HepG2 (cell line): ENCODE measurements around the gene HUNK. TPM values are rescaled to one million over a fixed set of nuclear protein-coding genes. Genes with fewer than 3 reads are reported as not detected.
"Not testable (repeated sequence)": the region's sequence is repeated elsewhere in the genome, so short reads cannot be mapped to it uniquely, and the experiment has no call there.

Source experiments
- ATAC-seq: fragments of 200-7000 bp; cut with Tn5 transposase; 3 replicates; pipeline ENCODE4 v1.9.1; 2020; ENCODE audit warnings: mild to moderate bottlenecking, moderate library complexity
- BruUV-seq: library from RNA; stranded (reverse); fragments of 400-500 nt; replicated peaks from 2 replicates; lab custom pipeline; 2021; lab: Mats Ljungman, UMichigan
- CTCF ChIA-PET: fragments of 300-600 bp; formaldehyde crosslinking; extraction: SDS; loops from one replicate; lab custom pipeline; 2021; ENCODE audit warnings: low total read pairs, inconsistent platforms, low intra/inter-chr PET ratio; lab: Yijun Ruan, JAX
- POLR2A ChIA-PET: fragments of 350-600 bp; sonication (Branson Sonifier 250); formaldehyde crosslinking; loops from one replicate; lab custom pipeline; 2020; ENCODE audit warnings: antibody characterized with exemption, inconsistent platforms; lab: Yijun Ruan, JAX
- DNase-seq: peaks from one replicate; pipeline ENCODE4 v3.0.0-alpha.2; 2015; ENCODE audit warnings: low spot score
- FAIRE-seq: peaks from 3 replicates; lab custom pipeline; 2011; peaks lifted over from hg19 to GRCh38; lab: Jason Lieb, UNC
- H2AFZ ChIP-seq: one replicate; pipeline ENCODE4 v1.6.1; 2011; ENCODE audit warnings: low read length, inconsistent platforms
- H3K27ac ChIP-seq: fragments of 300-600 bp; 3 replicates; pipeline ENCODE4 v1.8.0; 2011; ENCODE audit warnings: mixed run types, mild to moderate bottlenecking, mixed read lengths, low read length, inconsistent platforms; ENCODE audit not compliant: insufficient read depth; ENCODE audit errors: extremely low read length
- H3K27me3 ChIP-seq, 2 experiments: fragments of 200-600 bp in 1 of 2; 2 replicates in 1 of 2; 3 replicates in 1 of 2; pipeline versions ENCODE4 v1.6.0 to v1.8.0; 2011; ENCODE audit warnings: low read length in 2 of 2, mild to moderate bottlenecking in 2 of 2, moderate library complexity in 2 of 2, inconsistent platforms in 1 of 2; ENCODE audit not compliant: insufficient read depth in 2 of 2, control insufficient read depth in 1 of 2
- H3K36me3 ChIP-seq, 2 experiments: fragments of 200-600 bp in 1 of 2; replicated peaks in 1 of 2; 2 replicates in 1 of 2; 3 replicates in 1 of 2; pipeline versions ENCODE4 v1.5.1 to v1.8.0; 2011; ENCODE audit warnings: low read length in 2 of 2, inconsistent platforms in 1 of 2; ENCODE audit not compliant: insufficient read depth in 2 of 2, control insufficient read depth in 1 of 2
- H3K4me1 ChIP-seq: 2 replicates; pipeline ENCODE4 v1.5.1; 2012; ENCODE audit warnings: low read length, inconsistent platforms; ENCODE audit not compliant: insufficient read depth
- H3K4me2 ChIP-seq: 2 replicates; pipeline ENCODE4 v1.6.0; 2011; ENCODE audit warnings: low read depth, low read length, inconsistent platforms
- H3K4me3 ChIP-seq, 3 experiments: fragments of 200-600 bp in 1 of 3; sonication (generic), shearing (Covaris generic) in 1 of 3; replicated peaks in 1 of 3; 2 replicates each; pipeline ENCODE4 v1.5.1; 2011 to 2016; ENCODE audit warnings: low read length in 3 of 3, inconsistent platforms in 2 of 3, low read depth in 2 of 3, mild to moderate bottlenecking in 2 of 3, control low read depth in 1 of 3, mixed read lengths in 1 of 3; ENCODE audit not compliant: insufficient read depth in 1 of 3
- H3K79me2 ChIP-seq: one replicate; pipeline ENCODE4 v1.6.1; 2011; ENCODE audit warnings: low read length, inconsistent platforms; ENCODE audit not compliant: insufficient read depth
- H3K9ac ChIP-seq: 2 replicates; pipeline ENCODE4 v1.6.0; 2011; ENCODE audit warnings: mild to moderate bottlenecking, low read depth, low read length, inconsistent platforms; ENCODE audit not compliant: insufficient read depth
- H3K9me3 ChIP-seq: 2 replicates; pipeline ENCODE4 v1.5.1; 2012; ENCODE audit warnings: mild to moderate bottlenecking, low read length
- H4K20me1 ChIP-seq: 2 replicates; pipeline ENCODE4 v1.6.0; 2011; ENCODE audit warnings: inconsistent platforms, mild to moderate bottlenecking, low read length, moderate library complexity; ENCODE audit not compliant: insufficient read depth
- ARNTL ChIP-seq: sonication (generic); formaldehyde crosslinking; IDR thresholded peaks from 2 replicates; pipeline ENCODE4 v1.4.0; 2020; ENCODE audit warnings: mild to moderate bottlenecking, missing genetic modification reagents
- GRHL1 ChIP-seq: sonication (generic); formaldehyde crosslinking; conservative IDR thresholded peaks from 2 replicates; pipeline ENCODE4 v1.8.0; 2022; ENCODE audit warnings: missing genetic modification reagents
- RFXANK ChIP-seq: IDR thresholded peaks from 2 replicates; pipeline ENCODE4 v1.6.1; 2016
- TARDBP ChIP-seq: sonication (generic); formaldehyde crosslinking; IDR thresholded peaks from 2 replicates; pipeline ENCODE4 v1.8.0; 2022; ENCODE audit warnings: mild to moderate bottlenecking, missing genetic modification reagents
- TEAD3 ChIP-seq: optimal IDR thresholded peaks from 2 replicates; pipeline ENCODE3; 2016; ENCODE audit warnings: borderline replicate concordance
- UBTF ChIP-seq: sonication (generic); formaldehyde crosslinking; IDR thresholded peaks from 2 replicates; pipeline ENCODE4 v1.4.0; 2020; ENCODE audit warnings: mild to moderate bottlenecking, missing genetic modification reagents
- ZNF549 ChIP-seq: sonication (generic); formaldehyde crosslinking; IDR thresholded peaks from 2 replicates; pipeline ENCODE4 v1.5.0; 2020; ENCODE audit warnings: missing genetic modification reagents
- ZNF678 ChIP-seq: sonication (generic); formaldehyde crosslinking; IDR thresholded peaks from 2 replicates; pipeline ENCODE4 v1.4.0; 2020; ENCODE audit warnings: mild to moderate bottlenecking, missing genetic modification reagents
- WGBS: methylation state at CpG from one replicate; pipeline ENCODE4 v1.1.6; 2017; ENCODE audit warnings: low lambda C conversion rate; 5-methylcytosine and 5-hydroxymethylcytosine counted together
- in situ Hi-C: cut with HindIII; loops from 2 replicates; pipeline ENCODE4 v1.10.0; 2017; ENCODE audit warnings: low pct_unique_long_range_greater_than_20kb; ENCODE audit not compliant: extremely low pct_ligation_motif_present
- intact Hi-C: fragments of 100-400 bp; cut with micrococcal nuclease; formaldehyde crosslinking; loops from one replicate; pipeline ENCODE4 v1.10.0; 2022; ENCODE audit not compliant: unreplicated experiment
- polyA plus RNA-seq, 8 experiments: library from polyadenylated mRNA; depleted of rRNA in 3 of 8; stranded (reverse) in 7 of 8; unstranded in 1 of 8; fragments of >200 nt; fragmentation: Illumina TruSeq in 4 of 8; extraction: Trizol in 4 of 8; gene quantifications; 2 replicates each; pipeline versions ENCODE4 v1.2.1 to v1.2.3, GENCODE V29; 2011 to 2016; ENCODE audit warnings: low read depth in 4 of 8, missing spikeins in 1 of 8, mixed read lengths in 1 of 8; ENCODE audit not compliant: insufficient read depth in 1 of 8
- total RNA-seq, 5 experiments: library from RNA; depleted of rRNA; stranded (reverse); fragments of >200 nt; fragmentation: Illumina TruSeq; extraction: Trizol; gene quantifications; 2 replicates each; pipeline ENCODE4 v1.2.3, GENCODE V29; 2016; ENCODE audit warnings: low read depth in 1 of 5

HUNK gene
- total and polyA plus RNA-seq, 2 of the 13 experiments (the other 11 are each of a cell fraction or from before 2014, with no cell fraction given), result 1.8 to 1.9 TPM

- no peak for DNase-seq
- H3K4me2 ChIP-seq, result no peak overlapping the region
- no peak overlapping the region for H3K9ac ChIP-seq
- FAIRE-seq, result no peak
- ChIA-PET POLR2A (no interaction called here), CTCF (no interaction called here)
- no peaks in the 10 kb centered on the region for H3K9me3 ChIP-seq
- H3K4me3 ChIP-seq, result no peak overlapping the region
- in situ Hi-C loops, result no loop called here
- no peaks in the 10 kb centered on the region for H3K36me3 ChIP-seq
- no peaks in the 10 kb centered on the region for H3K4me1 ChIP-seq
- 33% methylated on average over 7 of the region's 7 CpGs for WGBS
- no peak overlapping the region for H2AFZ ChIP-seq
- no peaks in the 10 kb centered on the region; a peak in 2 of 5 replicates for H3K27me3 ChIP-seq
- no peak overlapping the region for H3K27ac ChIP-seq
- no peak for ATAC-seq
- intact Hi-C loops, result loop anchor here (10.0 kb wide), 1 partner anchor 1268 kb away; no protein-coding TSS in a partner anchor
- BruUV-seq, result no TSS peak
- no peaks in the 10 kb centered on the region for H3K79me2 ChIP-seq
- H4K20me1 ChIP-seq, result no peaks in the 10 kb centered on the region
- no peak for TF ChIP-seq ARNTL (CRISPR knock-in tag)
- TF ChIP-seq RFXANK (CRISPR knock-in tag), result no peak
- no peak for TF ChIP-seq UBTF
- TF ChIP-seq ZNF678 (CRISPR knock-in tag), result no peak
- no peak for TF ChIP-seq TARDBP (CRISPR knock-in tag)
- no peak for TF ChIP-seq TEAD3
- TF ChIP-seq ZNF549 (CRISPR knock-in tag), result no peak
- no peak for TF ChIP-seq GRHL1
Measured at GRCh38 chr21:31857096-31857495, 15.7 kb upstream of the HUNK start.

- H3K4me2 ChIP-seq, BruUV-seq, DNase-seq, H3K9ac ChIP-seq, H3K27ac ChIP-seq, CTCF ChIA-PET, H3K27me3 ChIP-seq, H3K79me2 ChIP-seq, in situ Hi-C loops, POLR2A ChIA-PET, H2AFZ ChIP-seq, H3K9me3 ChIP-seq, H3K4me1 ChIP-seq, H3K36me3 ChIP-seq, ATAC-seq, FAIRE-seq, H3K4me3 ChIP-seq, H4K20me1 ChIP-seq: not testable (repeated sequence)
- 76% methylated on average over 7 of the region's 7 CpGs for WGBS
- intact Hi-C loops, result loop anchor here (10.0 kb wide), 1 partner anchor 1267 kb away; no protein-coding TSS in a partner anchor
Measured at GRCh38 chr21:31857631-31858030, 15.2 kb upstream of the HUNK start.
